TTC549 (cell line): ENCODE results near the gene MSX2.

ENCODE experiments used
- FAIRE-seq: peaks from 2 replicates; lab custom pipeline; 2012; peaks lifted over from hg19 to GRCh38; lab: Jason Lieb, UNC

MSX2 gene

DNA sequence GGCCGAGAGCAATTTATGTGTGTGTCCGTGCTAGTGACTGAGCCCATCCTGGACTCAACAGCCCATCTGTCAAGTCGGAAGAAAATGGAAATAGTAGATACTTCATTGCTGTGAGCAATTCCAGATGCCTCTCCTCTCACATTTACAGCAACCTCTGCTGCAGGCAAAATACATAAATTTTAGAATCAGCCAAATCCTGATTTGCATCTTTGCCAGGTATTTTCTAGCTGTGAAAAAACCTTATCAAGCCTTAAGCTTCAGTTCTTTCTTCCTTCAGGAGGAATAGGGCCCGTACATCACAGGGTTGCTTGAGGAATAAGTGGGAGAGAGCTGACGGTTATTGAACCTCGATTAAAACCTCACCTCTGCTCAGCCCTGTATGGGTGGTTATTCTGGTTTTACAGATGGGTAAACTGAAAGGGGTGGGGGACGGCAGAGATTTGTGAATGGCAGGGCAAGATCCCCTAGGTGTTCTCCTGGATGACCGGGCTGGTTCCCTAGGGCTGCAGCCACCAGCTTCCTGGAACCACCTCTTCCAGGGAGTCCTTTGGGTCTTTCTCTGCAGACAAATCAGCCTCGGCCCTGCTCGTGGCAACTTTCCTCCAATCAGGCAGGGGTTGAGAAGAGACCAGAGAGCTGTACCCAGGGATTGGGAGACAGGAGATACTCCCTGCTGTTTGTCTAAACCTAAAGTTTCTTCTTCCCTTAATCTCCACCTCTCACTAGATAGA is 5.3 kb upstream of the MSX2 start:
- no peak for FAIRE-seq

DNA sequence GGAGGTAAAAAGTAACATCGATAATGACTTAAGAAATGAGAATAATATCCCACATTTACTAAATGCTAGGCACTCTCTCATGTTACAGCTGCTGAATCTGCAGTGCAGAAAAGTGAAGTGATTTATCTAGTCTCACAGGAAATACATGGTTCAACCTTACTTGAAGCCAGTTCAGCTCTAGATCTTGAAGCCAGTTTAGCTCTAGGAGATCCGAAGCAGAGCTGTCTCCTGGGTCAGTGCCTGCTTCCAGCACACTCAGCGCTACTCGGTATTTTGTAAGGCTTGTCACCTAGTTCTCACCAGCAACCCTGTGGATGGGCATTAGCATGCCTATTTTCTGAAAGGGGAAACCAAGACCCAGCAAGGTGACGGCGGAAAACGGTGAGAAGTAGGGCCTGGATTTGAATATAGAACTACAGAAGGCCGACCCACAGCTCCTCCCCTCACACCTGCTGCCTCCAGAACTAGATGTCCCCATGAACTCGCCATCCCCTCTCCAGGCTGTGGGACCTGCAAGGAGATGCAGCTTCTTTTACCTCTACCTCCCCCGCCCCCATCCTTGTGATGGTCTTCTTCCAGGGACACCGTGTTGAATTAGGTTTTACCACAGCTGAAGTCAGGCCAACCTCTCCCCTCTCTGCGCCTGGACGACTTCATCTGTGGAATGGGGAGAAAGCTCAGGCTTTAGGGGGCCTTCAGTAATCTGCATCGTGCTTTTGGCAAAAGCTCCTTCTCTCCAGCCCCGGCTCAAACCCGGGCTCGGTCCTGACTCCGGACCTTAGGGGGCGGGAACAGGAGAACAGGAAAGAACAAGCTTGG is 4.4 kb upstream of the MSX2 start:
- FAIRE-seq, result no peak

DNA sequence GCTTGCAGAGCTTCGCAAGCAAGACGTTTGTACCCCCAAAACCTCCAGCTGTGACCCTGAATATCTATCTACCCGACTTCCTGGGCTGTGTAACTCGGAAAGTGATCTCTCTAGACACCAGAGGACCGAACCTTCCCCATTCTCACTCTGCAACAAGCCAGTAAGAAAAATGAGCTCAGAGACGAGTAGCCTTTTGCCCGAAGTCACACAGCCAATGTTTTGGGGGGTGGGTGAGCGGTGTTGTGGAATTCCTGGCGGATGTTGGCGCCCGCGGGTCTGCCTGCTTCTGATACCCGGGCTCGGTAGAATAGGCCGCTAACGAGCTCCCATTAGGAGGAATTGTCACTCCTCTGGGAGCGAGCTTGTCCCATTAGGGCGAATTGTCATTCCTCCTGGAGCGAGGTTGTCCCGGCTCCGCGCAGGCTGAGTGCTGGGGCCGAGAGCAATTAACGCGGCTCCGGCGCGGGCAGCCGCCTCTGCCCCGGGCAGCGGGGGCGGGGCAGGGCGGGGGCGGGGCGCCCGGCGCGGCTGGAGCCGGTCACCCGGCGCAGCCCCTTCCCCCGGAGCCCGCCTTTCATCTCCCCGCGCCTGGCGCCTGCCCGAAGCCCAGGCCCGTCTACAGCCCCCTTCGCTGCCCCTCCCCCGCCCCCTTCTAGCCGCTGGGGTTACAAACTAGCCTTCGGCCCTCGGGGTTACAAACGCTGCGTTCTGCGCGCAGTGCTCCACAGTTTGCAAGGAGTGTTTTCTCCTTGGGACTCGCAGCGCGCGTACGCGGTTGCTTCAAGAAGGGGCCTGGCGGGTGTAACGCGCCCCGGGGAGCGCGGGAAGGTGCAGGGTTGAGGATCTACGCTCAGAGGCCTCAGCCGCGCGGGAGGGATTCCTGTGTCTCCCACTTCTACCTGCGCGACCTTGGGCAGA is 3.5 kb upstream of the MSX2 start:
- FAIRE-seq, result no peak

DNA sequence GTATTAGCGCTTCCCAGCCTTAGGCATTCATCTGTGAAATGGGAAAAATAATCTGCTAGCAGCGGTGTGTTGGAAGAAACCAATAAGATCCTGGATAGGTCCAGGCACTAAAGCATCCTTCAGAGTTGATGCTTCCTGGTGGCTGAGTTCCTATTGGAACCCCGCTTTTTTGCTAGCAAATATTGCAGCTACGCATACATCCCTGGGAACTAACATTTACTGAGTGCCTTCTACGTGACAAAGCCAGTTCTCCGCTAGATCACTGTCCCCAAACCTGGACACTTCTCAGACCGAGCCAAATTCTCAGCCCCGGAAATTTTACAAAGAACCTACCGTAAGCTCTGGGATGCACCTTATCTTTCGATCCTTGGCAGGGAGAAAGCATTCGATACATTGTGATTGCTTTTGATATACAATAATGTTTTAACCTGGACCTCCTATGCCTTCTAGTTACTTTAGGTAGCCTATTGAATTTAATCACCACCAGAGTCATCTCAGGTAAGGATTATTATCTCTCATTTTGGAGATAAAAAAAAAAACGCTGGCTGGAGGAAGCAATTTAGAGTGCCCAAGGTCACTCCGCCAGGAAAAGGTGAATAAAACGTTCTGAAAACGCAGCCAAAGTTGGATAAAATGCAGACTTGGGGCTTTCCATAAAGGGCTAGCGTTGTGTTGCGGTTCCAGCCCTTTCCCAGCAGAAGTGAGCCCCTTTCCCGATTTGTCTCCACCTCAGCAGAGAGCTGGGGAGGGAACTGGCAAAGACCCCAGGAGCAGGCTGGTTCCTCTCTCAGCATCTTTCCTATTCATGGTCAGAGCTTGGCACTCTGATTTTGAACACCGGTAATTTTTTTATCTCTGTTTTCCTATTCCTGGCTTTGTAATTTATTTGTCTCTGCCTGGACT is 2.6 kb upstream of the MSX2 start:
- FAIRE-seq, result no peak

DNA sequence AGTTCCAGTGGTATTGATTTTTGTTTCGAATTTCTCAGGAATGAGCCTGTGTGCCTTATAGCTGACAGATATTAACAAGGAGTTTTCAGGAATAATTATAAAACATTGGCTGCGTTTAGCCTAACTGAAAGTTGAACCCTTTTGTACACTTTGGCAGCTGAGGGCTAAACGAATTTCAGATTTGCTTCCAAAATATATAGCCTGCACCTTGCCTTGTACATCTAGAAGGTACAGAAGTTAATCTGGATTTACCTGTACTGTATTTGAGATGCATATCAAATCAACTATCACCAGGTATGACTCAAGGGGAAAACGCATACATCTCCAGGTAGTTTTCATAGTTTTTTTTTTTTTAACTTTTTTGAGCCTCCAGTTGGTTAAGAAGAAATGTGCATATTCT is 1.9 kb upstream of the MSX2 start:
- FAIRE-seq, result no peak

DNA sequence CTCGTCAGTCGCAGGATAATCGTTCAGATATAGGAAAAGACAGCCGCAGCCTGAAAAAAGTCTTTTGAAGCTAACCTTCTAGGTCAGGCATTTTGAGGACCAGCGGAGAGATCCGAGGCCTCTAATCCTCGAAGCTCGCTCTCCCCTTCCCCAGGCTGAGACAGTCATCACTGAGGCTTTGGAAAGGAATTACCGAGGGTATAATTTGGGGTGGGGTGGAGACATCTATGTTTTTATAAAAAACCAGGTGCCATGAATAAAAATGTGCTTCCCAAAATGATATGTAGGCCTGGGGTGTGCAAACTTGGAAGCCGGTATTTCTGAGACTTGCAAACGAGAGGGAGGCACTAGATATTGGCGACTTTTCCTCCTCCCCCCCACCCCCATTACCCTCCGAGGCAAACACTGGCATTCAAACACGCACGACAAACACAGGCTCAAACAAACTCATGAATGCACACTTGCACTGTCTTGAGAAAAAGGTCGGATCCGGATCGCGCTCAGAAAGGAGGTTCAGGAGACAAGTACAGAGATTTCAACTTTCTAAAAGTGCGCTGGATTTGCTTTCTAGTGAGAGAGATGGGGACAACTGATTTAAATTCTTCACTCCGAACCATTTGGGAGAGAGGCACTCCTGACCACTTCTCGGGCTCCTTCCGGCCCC is 935 bp upstream of the MSX2 start:
- FAIRE-seq, result no peak

DNA sequence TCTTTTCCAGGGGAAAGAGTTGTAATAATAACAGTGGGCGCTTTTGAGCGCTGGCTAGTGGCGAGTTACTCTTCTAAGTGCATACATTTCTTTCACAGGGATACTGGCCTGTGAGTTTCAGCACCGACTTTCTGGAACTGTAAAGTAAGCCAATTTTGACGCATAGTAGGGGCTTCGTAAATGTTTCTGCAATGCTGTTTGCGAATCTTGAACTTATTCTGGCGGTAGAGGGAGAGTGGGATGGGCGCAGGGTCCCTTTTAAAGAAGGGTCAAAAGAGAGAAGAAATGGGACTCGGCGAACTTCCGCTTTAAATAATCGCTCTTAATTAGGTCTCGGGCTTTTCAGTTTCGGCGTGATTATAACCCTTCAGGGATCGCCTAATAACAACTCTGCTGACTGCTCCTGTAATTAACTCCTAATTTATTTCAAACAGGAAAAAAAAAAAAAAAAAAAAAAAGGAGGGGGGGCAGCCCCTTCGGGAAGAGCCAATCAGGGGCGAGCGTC is 351 bp upstream of the MSX2 start:
- FAIRE-seq, result no peak

DNA sequence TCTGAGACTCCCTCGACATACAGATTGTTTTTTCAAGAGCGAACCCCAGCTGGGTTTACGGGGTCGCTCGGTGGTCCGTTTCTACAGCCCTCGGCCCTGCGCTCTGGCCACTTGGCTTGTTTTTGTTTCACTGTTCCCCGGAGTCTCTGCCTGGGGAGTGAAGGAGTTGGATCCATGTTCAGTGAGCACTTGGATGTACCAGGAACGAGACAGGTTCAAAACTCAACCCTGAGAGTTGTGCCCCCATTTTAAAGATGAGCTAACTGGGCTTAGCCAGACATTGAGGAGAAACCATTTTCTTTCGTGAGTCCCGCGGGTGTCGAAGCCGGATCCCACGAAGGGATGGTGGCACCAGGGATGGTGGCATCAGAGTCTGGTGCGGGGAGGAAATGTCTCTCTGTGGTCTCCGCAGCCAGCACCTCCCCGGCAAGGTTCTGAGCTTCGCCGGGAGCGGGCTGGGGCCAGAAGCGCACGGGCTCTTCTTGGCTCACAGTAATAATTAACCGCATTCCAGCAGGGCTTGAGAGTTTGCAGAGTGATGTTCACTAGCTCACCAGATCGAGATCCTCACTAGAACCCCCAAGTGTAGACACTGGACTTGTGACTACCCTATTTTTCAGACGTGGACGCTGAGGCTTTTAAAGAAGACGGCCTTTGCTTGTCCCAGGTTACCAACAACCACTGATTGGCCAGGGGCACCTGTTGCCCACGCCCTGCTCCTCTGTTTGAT is 1.0 kb downstream of the MSX2 start:
- no peak for FAIRE-seq

DNA sequence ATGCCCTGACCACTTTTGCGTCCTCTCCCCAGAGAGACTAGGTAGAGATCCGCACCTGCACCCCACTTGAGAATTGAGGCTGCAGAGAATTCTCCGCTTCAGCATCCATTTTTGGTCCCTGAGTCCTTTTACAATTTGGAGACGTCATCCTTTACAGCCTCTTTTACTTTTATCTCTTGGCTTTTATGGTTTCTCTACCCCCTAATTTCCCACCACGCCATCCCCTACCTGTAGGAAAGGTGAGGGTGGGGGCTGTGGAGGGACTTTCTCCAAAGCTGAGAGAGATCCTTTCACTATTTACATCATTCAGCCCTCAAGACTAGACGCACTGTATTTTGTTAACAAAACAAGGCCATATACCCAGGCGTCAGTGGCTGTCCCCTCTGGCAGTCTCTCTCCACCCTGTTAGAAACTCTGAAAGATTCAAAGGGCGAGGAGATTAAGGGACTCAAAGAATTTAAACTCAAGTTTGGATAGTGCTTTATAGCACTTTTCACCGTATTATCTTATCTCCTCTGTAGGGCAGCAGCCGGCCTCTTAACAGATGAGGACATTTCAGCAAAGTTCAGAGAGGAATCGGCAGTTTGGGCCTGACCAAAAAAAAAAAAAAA is 1.7 kb downstream of the MSX2 start:
- FAIRE-seq, result no peak

DNA sequence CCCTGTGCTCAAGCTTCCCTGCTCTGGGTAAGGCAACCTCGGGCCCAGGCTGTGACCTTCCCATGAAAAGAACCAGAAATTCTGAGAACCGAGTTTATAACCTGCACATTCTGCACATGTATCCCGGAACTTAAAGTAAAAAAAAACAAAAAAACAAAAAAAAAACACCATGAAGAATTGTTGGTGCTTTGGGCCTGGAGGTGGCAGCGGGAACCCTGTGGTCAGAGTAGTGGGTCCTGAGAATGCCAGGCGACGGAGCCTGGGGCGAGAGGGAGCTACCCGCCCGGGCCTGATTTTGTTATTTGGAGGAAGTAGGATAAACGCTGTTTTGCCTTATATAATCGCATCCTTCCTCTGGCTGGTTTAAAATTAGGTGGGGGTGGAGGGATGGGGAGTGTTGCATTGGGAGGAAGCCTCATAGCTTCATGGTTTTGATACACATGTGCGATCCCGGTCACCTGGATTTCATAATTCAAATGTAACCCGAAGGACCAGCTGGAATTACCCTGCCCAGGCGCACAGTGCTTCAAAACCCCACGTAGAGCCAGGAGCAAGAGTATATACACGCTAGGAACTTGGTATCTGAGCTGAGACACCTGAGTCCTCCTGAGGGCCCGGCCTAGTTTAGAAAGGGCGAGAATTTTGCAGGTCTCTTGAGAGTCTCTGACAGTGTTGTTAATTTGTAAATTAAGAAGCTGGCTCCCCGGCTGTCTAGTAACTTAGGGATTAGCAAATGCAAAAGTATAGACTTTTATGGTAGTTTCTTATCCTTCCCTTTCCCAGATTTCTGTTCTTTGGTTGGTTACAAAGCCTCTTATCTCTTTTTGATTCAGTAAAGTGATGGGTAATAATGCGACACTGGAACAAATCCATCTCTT is 2.8 kb downstream of the MSX2 start:
- FAIRE-seq, result no peak

DNA sequence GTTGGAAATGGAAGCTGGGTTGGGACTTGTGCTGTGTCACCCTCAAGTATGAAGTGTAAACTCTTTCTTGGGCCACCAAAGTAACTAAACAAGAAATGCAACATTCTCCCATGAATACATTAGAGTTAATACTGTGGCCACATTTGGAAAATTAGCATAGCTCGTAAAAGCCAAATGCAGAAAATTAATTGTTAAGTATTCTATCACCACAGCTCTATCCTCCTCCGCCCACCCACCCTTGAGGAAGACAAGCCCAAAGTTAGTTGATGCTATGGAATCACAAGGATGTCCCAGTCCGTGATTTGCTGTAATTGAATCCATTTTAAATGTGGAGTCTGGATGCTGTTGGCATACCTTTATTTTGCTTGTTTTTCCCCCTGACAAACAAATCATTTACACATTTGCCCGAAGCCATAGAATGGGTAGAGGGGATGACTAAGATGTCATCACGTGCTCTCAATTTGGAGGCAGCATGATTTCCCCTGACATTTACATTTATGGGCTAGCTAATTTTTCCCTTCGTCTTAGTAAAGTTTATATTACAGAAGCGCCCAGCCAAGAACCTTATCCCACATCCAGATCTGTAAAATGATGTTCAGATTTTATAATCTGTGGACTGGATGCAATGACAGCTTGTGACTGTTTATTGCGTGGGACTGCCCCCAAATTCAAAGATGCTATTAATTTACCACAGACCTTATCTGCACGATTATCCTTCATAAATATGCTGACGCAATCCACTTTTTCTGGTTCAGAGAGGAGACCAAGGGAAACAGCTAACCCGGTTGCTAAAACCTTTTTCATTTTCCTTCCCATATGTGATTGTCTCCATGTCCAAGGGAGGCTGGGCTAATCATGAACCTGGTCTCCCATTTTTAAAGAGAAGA is 3.7 kb downstream of the MSX2 start:
- no peak for FAIRE-seq

DNA sequence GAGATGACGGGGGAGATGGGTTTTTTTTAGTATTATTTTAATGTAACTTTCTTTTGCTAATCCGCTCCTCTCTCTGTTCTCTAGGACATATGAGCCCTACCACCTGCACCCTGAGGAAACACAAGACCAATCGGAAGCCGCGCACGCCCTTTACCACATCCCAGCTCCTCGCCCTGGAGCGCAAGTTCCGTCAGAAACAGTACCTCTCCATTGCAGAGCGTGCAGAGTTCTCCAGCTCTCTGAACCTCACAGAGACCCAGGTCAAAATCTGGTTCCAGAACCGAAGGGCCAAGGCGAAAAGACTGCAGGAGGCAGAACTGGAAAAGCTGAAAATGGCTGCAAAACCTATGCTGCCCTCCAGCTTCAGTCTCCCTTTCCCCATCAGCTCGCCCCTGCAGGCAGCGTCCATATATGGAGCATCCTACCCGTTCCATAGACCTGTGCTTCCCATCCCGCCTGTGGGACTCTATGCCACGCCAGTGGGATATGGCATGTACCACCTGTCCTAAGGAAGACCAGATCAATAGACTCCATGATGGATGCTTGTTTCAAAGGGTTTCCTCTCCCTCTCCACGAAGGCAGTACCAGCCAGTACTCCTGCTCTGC is 4.8 kb downstream of the MSX2 start:
- FAIRE-seq, result no peak

DNA sequence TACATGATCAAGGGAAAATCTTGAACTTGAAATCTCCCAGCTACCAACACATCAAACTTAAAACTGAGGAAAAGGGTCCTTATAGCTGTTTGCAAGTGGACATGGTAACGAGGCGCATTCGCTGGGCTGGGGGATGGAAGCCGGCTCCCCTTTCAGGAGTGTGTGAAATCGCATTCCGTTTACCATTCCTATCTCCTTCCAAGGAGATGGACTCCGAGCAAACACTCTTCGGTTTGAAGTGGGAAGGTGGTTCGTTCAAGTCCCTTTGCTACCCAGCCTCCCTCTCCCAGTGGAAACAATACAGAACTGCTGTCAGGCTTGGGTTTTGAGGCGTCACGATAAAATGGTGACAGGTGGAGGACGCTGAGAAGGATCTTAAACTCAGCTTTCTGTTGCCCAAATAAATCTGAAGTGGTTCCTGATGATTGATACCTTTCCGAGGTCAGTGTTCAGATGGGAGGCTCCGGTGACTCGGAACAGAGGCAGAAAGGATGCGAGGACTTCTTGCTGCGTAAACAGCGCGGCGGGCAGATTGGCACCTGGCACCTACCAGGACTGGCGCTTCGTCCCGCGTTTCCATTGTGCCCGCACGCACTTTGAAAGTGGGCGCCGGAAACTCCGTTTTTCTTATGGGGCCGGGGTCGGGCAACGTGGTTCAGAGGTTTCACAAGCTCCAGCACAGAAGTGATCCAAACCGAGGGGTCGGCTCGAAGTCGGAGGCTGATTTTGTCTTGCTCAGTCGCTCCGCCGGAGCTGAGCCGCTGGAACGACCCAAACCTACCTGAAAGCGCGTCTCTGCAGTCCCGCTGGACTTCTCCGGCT is 7.0 kb downstream of the MSX2 start:
- FAIRE-seq, result no peak

DNA sequence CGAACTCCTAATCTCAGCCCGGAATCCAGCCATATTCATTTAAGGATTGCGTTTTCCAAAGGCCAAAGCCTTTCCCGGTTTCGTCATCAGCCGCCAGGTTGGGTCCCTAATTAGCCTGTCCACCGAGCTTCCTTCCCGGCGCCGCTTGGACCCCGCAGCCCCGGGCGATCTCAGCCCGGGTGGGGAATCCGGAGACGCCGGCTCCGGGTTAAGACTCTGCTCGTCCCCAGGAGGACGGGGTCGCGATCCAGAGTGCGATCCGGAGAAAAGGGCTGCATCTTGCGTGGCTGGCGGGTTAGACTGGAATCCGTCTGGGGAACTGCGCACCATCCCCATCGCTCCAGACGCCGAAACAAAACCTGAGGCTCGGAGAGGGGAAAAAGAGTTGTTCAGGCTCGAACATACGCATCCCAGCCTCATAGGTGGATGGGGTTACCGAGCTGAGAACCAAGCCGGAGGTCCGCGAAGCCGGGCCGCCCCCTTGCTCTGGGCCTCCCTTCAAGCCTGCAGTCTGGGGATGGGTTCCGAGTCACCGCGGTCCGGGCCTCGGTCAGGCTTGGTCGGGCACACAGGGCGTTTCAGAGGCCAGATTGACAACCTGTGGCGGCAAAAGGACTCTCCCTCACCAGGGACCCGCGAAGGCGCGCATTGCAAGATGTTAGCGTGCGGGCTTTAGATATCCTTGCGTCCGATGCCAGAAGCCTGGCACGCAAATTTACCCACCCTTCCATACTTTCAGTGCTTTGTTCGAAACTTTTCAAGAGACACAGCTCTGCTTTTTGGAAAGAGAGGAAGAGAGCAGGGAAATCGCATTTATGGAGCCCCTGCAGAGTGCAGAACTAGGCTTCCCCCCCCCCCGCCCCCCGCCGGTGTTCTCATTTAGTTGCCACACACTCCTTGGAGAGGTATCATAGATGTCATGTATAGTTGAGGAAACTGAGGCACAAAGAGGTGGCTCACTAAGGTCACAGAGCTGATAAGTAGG is 7.9 kb downstream of the MSX2 start:
- no peak for FAIRE-seq

DNA sequence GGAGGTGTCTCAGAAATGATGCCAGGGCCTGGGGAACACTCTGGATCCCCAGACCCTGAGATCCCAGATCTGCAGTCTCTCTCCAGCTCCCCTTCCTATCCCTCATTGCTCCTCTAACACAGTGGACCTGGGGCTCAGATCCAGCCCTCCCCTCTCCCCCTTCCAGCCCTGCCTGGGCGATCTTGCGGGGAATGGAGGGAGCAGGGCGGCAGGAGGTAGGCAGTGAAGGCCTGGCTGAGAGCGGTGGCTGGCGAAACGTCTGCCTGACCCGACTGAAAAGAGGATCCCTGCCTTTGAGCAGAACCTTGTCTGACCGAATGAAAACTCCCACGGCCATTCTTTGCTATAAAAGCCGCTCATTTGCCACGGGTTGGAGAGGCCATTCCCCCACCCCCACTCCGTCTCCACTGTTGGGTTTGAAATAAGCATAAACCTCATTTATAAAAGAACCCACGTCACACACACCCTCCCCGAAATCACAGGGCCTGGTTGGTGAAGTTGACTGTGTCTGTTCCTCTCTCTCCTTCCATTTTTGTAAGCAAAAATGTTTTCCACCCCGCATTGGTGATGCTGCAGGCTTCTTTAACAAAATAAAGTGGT is 8.8 kb downstream of the MSX2 start:
- no peak for FAIRE-seq
